ENCODE data around the gene SFI1.

Gene SFI1

GRCh38 chr22:31567702-31568101 lies 71.4 kb downstream of the SFI1 start:
- no peak overlapping the region for H3K4me3 ChIP-seq (ENCODE audit: control insufficient read depth, low read depth, low read length)

GRCh38 chr22:31569126-31569525 lies 72.8 kb downstream of the SFI1 start:
- TF ChIP-seq CTCF (IDR thresholded peaks at IDR 0.05; ENCODE audit: control insufficient read depth, insufficient read depth, low read depth, low read length, missing control alignments), result no peak
- no peak overlapping the region for H3K4me3 ChIP-seq (ENCODE audit: control insufficient read depth, low read depth, low read length)
- DNase-seq (ENCODE audit: low read depth), result no peak

More at GRCh38 chr22:31567702-31568101, 71.4 kb downstream of the SFI1 start:
- DNase-seq (ENCODE audit: low read depth), result no peak
- TF ChIP-seq CTCF (IDR thresholded peaks at IDR 0.05; ENCODE audit: control insufficient read depth, insufficient read depth, low read depth, low read length, missing control alignments), result no peak

GRCh38 chr22:31572939-31573338 lies 76.6 kb downstream of the SFI1 start:
- H3K4me3 ChIP-seq (ENCODE audit: control insufficient read depth, low read depth, low read length), result no peak overlapping the region
- TF ChIP-seq CTCF (IDR thresholded peaks at IDR 0.05; ENCODE audit: control insufficient read depth, insufficient read depth, low read depth, low read length, missing control alignments), result no peak
- DNase-seq (ENCODE audit: low read depth), result no peak

- no peak for TF ChIP-seq CTCF (IDR thresholded peaks at IDR 0.05; ENCODE audit: control insufficient read depth, insufficient read depth, low read depth, low read length, missing control alignments)
- DNase-seq (ENCODE audit: low read depth), result no peak
These were observed 77.8 kb downstream of the SFI1 start for GRCh38 chr22:31574055-31574670.

GRCh38 chr22:31575190-31575589 lies 78.9 kb downstream of the SFI1 start:
- no peak overlapping the region for H3K4me3 ChIP-seq (ENCODE audit: control insufficient read depth, low read depth, low read length)
- TF ChIP-seq CTCF (IDR thresholded peaks at IDR 0.05; ENCODE audit: control insufficient read depth, insufficient read depth, low read depth, low read length, missing control alignments), result no peak
- no peak for DNase-seq (ENCODE audit: low read depth)

More at GRCh38 chr22:31574055-31574670, 77.8 kb downstream of the SFI1 start:
- no peak overlapping the region for H3K4me3 ChIP-seq (ENCODE audit: control insufficient read depth, low read depth, low read length)

- DNase-seq (ENCODE audit: low read depth), result no peak
- TF ChIP-seq CTCF (IDR thresholded peaks at IDR 0.05; ENCODE audit: control insufficient read depth, insufficient read depth, low read depth, low read length, missing control alignments), result no peak
- no peak overlapping the region for H3K4me3 ChIP-seq (ENCODE audit: control insufficient read depth, low read depth, low read length)
These were observed 81.4 kb downstream of the SFI1 start for GRCh38 chr22:31577711-31578110.

All from AG09309 (cell line).